ENCODE results near the gene REEP3.

REEP3 gene

GRCh38 chr10:63671317-63671937 is 150.2 kb downstream of the REEP3 start:
- no peak for DNase-seq

GRCh38 chr10:63672491-63672890 is 151.3 kb downstream of the REEP3 start:
- no peak for DNase-seq

DNA sequence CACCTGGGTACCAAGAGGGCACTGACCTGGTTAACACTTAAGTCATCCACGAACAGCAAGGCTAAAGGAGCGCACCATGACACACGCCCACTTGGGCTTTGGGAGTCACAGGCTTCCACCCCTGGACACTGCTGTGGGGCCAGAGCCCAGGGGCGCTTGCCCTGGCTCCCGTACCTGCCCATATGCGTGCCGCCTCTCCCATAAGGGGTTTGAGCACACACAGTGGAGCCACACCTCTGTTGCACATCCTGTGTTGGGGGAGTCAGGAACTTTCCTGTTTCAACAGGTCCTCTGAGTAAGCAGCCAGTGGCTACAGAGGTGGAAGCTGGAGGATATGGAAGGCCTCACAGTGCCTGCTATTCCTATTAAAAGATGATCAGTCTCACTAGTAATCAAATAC is 152.0 kb downstream of the REEP3 start:
- no peak for DNase-seq

DNA sequence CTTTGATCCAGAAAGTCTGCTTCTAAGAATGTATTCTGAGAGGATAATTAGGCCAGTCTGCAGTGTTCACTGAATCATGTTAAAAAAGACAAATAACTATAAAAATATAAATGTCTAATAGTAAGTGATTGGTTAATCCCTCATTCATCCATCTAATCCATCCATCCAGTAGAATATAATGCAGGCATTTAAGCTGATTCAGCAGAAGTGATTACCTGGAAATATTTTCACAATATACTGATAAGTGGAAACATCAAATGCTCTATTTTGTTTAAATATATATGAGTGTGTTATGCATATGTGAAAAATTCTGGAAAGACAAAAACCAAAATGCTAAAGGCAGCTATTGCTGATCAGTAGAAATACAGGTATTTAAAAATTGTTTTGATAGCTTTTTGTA is 152.6 kb downstream of the REEP3 start:
- DNase-seq, result no peak

All from activated CD4-positive, alpha-beta T cell treated with anti-CD3 and anti-CD28 coated beads, Interleukin-2, Interleukin-6, amounts not matched to agents 100 ng/mL and 50 ng/mL, durations not matched to agents 16 hours and 8 hours (primary cell).